GM23338 (cell line): ENCODE data around the gene LINC00305.
A peak's percentile ranks its signal among the peaks of the same experiment; 100 is the strongest.

ENCODE experiments used
- CREB1 ChIP-seq: fragments of 250-450 bp; sonication (Bioruptor Pico); IDR thresholded peaks from 2 replicates; pipeline ENCODE4 v1.5.0; 2020; ENCODE audit warnings: low read depth, mild to moderate bottlenecking, moderate library complexity
- EZH2 ChIP-seq: fragments of 200-600 bp; sonication (generic); IDR thresholded peaks from one replicate; pipeline ENCODE4 v1.8.0; 2017; ENCODE audit warnings: antibody characterized with exemption, mild to moderate bottlenecking, low read depth; ENCODE audit not compliant: unreplicated experiment
- EZH2phosphoT487 ChIP-seq: fragments of 200-600 bp; sonication (generic); IDR thresholded peaks from one replicate; pipeline ENCODE4 v1.8.1; 2018; ENCODE audit warnings: antibody characterized with exemption; ENCODE audit not compliant: unreplicated experiment
- JUNB ChIP-seq: IDR thresholded peaks from one replicate; pipeline ENCODE4 v1.6.1; 2016; ENCODE audit warnings: antibody characterized with exemption; ENCODE audit not compliant: unreplicated experiment
- POLR2AphosphoS5 ChIP-seq: IDR thresholded peaks from 2 replicates; pipeline ENCODE4 v1.6.1; 2016; ENCODE audit warnings: antibody characterized with exemption, low read depth
- STAT1 ChIP-seq: IDR thresholded peaks from one replicate; pipeline ENCODE4 v1.6.1; 2016; ENCODE audit warnings: antibody characterized with exemption; ENCODE audit not compliant: unreplicated experiment
- ZNF114 ChIP-seq: fragments of 250-450 bp; sonication (Bioruptor Pico); IDR thresholded peaks from 2 replicates; pipeline ENCODE4 v1.5.0; 2020; ENCODE audit warnings: mild to moderate bottlenecking, moderate library complexity
- ZNF331 ChIP-seq: fragments of 250-450 bp; sonication (Bioruptor Pico); IDR thresholded peaks from 2 replicates; pipeline ENCODE4 v1.5.0; 2020; ENCODE audit warnings: low read depth, mild to moderate bottlenecking, moderate library complexity
- TF ChIP-seq, protein P1 (sequence below), 2 experiments: fragments of 200-600 bp in 1 of 2; sonication (generic) in 1 of 2; conservative IDR thresholded peaks; 2 replicates each; pipeline versions ENCODE4 v1.5.1 to v1.6.1; 2016 to 2017; ENCODE audit warnings: antibody characterized with exemption in 2 of 2, low read depth in 2 of 2, mild to moderate bottlenecking in 2 of 2, moderate library complexity in 1 of 2
- TF ChIP-seq, protein P2 (sequence below): IDR thresholded peaks from one replicate; pipeline ENCODE4 v1.6.1; 2018; ENCODE audit warnings: antibody characterized with exemption; ENCODE audit not compliant: unreplicated experiment
- TF ChIP-seq, protein P3 (sequence below): IDR thresholded peaks from 2 replicates; pipeline ENCODE4 v1.6.1; 2016; ENCODE audit warnings: antibody characterized with exemption

DNA sequence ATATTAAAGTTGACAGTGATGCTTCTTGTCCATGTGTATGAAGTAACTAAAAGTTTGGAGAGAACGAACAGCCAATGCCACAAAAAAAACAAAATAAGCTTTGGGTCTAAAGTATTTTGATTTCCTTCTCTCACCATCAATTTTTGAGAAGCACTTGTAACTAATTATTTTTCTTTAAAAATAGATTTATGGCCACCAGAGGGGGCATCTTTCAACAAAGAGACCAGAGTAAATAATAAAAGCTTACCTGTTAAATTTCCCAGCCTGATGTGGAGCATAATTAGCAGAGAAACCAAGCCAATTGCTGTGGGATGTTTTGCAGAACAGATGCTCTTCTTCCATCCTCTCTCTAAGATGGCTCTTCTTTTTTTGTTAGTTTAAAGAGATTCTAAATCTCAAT, 29.0 kb downstream of the LINC00305 start:
- TF ChIP-seq EZH2 (no peak), EZH2phosphoT487 (no peak), CREB1 (CRISPR knock-in tag) (no peak), POLR2AphosphoS5 (no peak), JUNB (no peak), ZNF331 (CRISPR knock-in tag) (no peak), ZNF114 (no peak), STAT1 (no peak)
- TF ChIP-seq, protein P1, sequence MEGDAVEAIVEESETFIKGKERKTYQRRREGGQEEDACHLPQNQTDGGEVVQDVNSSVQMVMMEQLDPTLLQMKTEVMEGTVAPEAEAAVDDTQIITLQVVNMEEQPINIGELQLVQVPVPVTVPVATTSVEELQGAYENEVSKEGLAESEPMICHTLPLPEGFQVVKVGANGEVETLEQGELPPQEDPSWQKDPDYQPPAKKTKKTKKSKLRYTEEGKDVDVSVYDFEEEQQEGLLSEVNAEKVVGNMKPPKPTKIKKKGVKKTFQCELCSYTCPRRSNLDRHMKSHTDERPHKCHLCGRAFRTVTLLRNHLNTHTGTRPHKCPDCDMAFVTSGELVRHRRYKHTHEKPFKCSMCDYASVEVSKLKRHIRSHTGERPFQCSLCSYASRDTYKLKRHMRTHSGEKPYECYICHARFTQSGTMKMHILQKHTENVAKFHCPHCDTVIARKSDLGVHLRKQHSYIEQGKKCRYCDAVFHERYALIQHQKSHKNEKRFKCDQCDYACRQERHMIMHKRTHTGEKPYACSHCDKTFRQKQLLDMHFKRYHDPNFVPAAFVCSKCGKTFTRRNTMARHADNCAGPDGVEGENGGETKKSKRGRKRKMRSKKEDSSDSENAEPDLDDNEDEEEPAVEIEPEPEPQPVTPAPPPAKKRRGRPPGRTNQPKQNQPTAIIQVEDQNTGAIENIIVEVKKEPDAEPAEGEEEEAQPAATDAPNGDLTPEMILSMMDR (conservative IDR thresholded peaks at IDR 0.05; ENCODE audit: low read depth in 2 of 2), result peak in 1 of 2 experiments; percentile 46; a peak in 2 of 4 replicates
- TF ChIP-seq, protein P2, sequence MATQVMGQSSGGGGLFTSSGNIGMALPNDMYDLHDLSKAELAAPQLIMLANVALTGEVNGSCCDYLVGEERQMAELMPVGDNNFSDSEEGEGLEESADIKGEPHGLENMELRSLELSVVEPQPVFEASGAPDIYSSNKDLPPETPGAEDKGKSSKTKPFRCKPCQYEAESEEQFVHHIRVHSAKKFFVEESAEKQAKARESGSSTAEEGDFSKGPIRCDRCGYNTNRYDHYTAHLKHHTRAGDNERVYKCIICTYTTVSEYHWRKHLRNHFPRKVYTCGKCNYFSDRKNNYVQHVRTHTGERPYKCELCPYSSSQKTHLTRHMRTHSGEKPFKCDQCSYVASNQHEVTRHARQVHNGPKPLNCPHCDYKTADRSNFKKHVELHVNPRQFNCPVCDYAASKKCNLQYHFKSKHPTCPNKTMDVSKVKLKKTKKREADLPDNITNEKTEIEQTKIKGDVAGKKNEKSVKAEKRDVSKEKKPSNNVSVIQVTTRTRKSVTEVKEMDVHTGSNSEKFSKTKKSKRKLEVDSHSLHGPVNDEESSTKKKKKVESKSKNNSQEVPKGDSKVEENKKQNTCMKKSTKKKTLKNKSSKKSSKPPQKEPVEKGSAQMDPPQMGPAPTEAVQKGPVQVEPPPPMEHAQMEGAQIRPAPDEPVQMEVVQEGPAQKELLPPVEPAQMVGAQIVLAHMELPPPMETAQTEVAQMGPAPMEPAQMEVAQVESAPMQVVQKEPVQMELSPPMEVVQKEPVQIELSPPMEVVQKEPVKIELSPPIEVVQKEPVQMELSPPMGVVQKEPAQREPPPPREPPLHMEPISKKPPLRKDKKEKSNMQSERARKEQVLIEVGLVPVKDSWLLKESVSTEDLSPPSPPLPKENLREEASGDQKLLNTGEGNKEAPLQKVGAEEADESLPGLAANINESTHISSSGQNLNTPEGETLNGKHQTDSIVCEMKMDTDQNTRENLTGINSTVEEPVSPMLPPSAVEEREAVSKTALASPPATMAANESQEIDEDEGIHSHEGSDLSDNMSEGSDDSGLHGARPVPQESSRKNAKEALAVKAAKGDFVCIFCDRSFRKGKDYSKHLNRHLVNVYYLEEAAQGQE, result no peak
- TF ChIP-seq, protein P3, sequence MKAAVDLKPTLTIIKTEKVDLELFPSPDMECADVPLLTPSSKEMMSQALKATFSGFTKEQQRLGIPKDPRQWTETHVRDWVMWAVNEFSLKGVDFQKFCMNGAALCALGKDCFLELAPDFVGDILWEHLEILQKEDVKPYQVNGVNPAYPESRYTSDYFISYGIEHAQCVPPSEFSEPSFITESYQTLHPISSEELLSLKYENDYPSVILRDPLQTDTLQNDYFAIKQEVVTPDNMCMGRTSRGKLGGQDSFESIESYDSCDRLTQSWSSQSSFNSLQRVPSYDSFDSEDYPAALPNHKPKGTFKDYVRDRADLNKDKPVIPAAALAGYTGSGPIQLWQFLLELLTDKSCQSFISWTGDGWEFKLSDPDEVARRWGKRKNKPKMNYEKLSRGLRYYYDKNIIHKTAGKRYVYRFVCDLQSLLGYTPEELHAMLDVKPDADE, result no peak
